ENCODE data around the gene GALE. TPM values are rescaled to one million over a fixed set of nuclear protein-coding genes. Genes with fewer than 3 reads are reported as not detected.
A peak's percentile ranks its signal among the peaks of the same experiment; 100 is the strongest.
"Not testable (repeated sequence)": the region's sequence is repeated elsewhere in the genome, so short reads cannot be mapped to it uniquely, and the experiment has no call there.

GALE gene
- total and polyA plus RNA-seq, 2 of the 13 experiments (the other 11 are each of a cell fraction or from before 2014, with no cell fraction given) = 85.2 to 88.4 TPM

- ATAC-seq; DNase-seq (ENCODE audit: low spot score); H4K20me1 ChIP-seq (ENCODE audit: insufficient read depth, low read length); H3K27me3 ChIP-seq (ENCODE audit: control insufficient read depth in 1 of 2, insufficient read depth in 2 of 2, low read length in 2 of 2); H3K9me3 ChIP-seq (ENCODE audit: low read length); H3K4me2 ChIP-seq (ENCODE audit: low read depth, low read length); in situ Hi-C loops (cut with HindIII; ENCODE audit: extremely low pct_ligation_motif_present, low pct_unique_long_range_greater_than_20kb); H3K79me2 ChIP-seq (ENCODE audit: insufficient read depth, low read length); FAIRE-seq; CTCF ChIA-PET (ENCODE audit: low intra/inter-chr PET ratio, low total read pairs); H3K4me3 ChIP-seq (replicated peaks in 1 of 3; ENCODE audit: insufficient read depth in 1 of 3, low read depth in 2 of 3, low read length in 3 of 3); BruUV-seq (replicated peaks); H2AFZ ChIP-seq (ENCODE audit: low read length): not testable (repeated sequence)
- Histone ChIP-seq H3K36me3 (replicated peaks in 1 of 2; ENCODE audit: control insufficient read depth in 1 of 2, insufficient read depth in 2 of 2, low read length in 2 of 2) (peaks cover under 1 to 11% of the 10 kb centered on the region in 2 experiments; a peak in 4 of 5 replicates), H3K4me1 (ENCODE audit: insufficient read depth, low read length) (peaks cover 77% of the 10 kb centered on the region), H3K9ac (ENCODE audit: insufficient read depth, low read depth, low read length) (peak overlapping the region; percentile 10; the same call in 1 of the 2 replicates), H3K27ac (ENCODE audit: extremely low read length, insufficient read depth, low read length) (peak overlapping the region; percentile 95)
- POLR2A ChIA-PET = interaction anchor here (2.0 to 10.9 kb wide), 6 partner anchors 8 to 114 kb away, joined by 4 to 154 read pairs (median 41); partner anchors contain the start of genes FUCA1, HMGCL, LYPLA2 and PITHD1
- 79% methylated on average over 7 of the region's 7 CpGs for WGBS (ENCODE audit: low lambda C conversion rate)
- intact Hi-C loops (cut with micrococcal nuclease; ENCODE audit: unreplicated experiment) = loop anchor here (5.0 kb wide), 1 partner anchor 64 kb away; the partner anchor contains the start of gene FUCA1
- TF ChIP-seq ZNF362 (CRISPR knock-in tag; IDR thresholded peaks at IDR 0.05; ENCODE audit: borderline replicate concordance) (peak; percentile 59; the same call in 1 of the 2 replicates), ZMYM3 (CRISPR knock-in tag; IDR thresholded peaks at IDR 0.05) (peak; percentile 60; the same call in 1 of the 2 replicates), ZNF770 (CRISPR knock-in tag; IDR thresholded peaks at IDR 0.05) (0 out of 2 replicates have a peak, but pooled peaks have one; percentile 35), ZNF441 (CRISPR knock-in tag; IDR thresholded peaks at IDR 0.05; ENCODE audit: borderline replicate concordance) (0 out of 2 replicates have a peak, but pooled peaks have one; percentile 53), ZNF460 (CRISPR knock-in tag; IDR thresholded peaks at IDR 0.05; ENCODE audit: borderline replicate concordance) (peak; percentile 72; the same call in 1 of the 2 replicates)
These were observed 2.3 kb upstream of the GALE start for GRCh38 chr1:23802809-23803342.
